ENCODE data around the gene SIGLEC1.

Gene SIGLEC1

DNA sequence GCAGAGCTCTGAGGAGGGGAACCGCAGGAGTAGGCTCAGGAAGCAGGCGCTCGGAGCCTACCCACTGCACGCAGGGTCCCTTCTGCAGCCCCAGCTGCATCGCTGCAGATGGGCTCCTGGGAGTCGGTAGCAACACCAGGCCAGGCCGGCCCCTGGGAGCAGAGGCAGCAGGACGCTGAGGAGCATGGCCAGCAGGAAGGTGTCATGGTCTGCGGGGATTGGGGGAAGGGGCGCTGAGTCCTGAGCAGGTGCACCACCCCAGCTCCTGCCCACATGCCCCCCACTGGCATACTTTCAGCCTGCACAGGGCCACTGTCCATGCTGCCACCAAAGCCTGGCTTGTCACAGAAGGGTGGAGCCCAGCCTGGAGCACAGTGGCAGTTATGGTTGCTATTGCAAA, 41.5 kb downstream of the SIGLEC1 start:
- H3K9me2 ChIP-seq (replicated peaks; ENCODE audit: low read depth, low read length): no peaks in the 10 kb centered on the region
- H3K4me3 ChIP-seq (ENCODE audit: low read length, poor library complexity, severe bottlenecking): no peak overlapping the region
- H3F3A ChIP-seq (ENCODE audit: low read depth): no peaks in the 10 kb centered on the region
- no peaks in the 10 kb centered on the region for H3K27me3 ChIP-seq (ENCODE audit: insufficient read depth, low read length, poor library complexity, severe bottlenecking)
- no peaks in the 10 kb centered on the region for H3K36me3 ChIP-seq (ENCODE audit: insufficient read depth, low read length)
- no peaks in the 10 kb centered on the region for H3K79me2 ChIP-seq (ENCODE audit: insufficient read depth, low read length)
- H3K9ac ChIP-seq (ENCODE audit: low read depth, low read length, poor library complexity, severe bottlenecking): no peak overlapping the region
- TF ChIP-seq EZH2phosphoT487 (IDR thresholded peaks at IDR 0.05; ENCODE audit: borderline replicate concordance): no peak
- TF ChIP-seq, protein P1, sequence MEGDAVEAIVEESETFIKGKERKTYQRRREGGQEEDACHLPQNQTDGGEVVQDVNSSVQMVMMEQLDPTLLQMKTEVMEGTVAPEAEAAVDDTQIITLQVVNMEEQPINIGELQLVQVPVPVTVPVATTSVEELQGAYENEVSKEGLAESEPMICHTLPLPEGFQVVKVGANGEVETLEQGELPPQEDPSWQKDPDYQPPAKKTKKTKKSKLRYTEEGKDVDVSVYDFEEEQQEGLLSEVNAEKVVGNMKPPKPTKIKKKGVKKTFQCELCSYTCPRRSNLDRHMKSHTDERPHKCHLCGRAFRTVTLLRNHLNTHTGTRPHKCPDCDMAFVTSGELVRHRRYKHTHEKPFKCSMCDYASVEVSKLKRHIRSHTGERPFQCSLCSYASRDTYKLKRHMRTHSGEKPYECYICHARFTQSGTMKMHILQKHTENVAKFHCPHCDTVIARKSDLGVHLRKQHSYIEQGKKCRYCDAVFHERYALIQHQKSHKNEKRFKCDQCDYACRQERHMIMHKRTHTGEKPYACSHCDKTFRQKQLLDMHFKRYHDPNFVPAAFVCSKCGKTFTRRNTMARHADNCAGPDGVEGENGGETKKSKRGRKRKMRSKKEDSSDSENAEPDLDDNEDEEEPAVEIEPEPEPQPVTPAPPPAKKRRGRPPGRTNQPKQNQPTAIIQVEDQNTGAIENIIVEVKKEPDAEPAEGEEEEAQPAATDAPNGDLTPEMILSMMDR (conservative IDR thresholded peaks at IDR 0.05; ENCODE audit: low read length): no peak
- H3K4me2 ChIP-seq (ENCODE audit: low read depth, low read length, poor library complexity, severe bottlenecking): no peak overlapping the region
- no peaks in the 10 kb centered on the region for H4K20me1 ChIP-seq (ENCODE audit: insufficient read depth, low read length, poor library complexity, severe bottlenecking)
- no peaks in the 10 kb centered on the region for H3K9me3 ChIP-seq (ENCODE audit: insufficient read depth, low read depth, low read length)
- H2AFZ ChIP-seq (ENCODE audit: low read length): no peak overlapping the region
- H3K4me1 ChIP-seq (ENCODE audit: insufficient read depth, low read length, poor library complexity, severe bottlenecking): peaks cover 10% of the 10 kb centered on the region

DNA sequence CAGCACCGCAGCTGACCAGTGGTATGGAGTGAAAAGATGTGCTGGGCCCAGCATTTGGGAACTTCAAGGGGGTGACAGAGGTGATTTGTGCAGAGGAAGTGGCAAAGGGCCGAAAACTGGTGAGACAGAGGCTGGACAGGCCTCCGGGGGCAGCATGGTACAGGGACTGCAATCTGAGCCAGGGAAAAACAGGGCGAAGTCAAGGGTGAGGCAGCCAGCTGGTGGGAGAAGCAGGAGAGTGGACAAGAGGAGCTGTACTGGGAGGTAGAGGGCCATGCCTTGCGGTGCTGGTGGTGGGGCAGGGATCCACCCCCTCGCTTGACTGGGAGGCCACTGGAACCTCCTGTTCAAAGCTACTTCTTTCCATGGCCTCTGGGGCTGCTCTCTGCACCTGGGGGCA, 41.9 kb downstream of the SIGLEC1 start:
- no peaks in the 10 kb centered on the region for H3K79me2 ChIP-seq (ENCODE audit: insufficient read depth, low read length)

DNA sequence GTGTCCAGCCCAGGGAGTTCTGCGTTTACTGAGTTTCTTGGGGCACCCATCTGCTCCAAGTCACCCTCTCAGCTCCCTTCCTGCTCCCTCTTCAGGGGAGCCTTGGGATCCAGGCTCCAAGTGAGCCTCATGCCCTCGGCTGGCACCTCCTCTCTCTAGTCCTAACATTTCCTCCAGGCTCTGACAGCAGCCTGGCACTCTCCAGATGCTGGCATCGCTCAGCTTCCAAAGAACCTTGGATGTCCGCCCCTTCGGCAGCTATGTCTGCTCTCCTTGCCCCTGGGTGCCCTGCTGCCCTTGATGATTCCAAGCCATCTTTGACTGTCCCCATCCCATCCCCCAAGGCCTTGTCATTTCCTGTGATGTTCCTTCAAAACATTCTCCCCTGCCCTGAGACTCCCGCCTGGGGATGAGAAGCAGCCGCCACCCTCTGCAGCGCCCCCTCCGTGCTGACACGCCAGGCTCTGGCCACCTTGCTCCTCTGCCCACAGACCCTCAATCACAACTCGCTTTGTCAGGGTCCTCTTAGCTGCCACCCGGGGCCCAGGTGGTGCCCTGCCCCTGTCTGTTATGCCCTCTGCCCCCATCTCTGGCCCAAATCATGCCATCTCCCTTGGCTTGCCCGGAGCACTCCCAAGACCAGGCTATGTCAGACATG, 42.6 kb downstream of the SIGLEC1 start:
- H3F3A ChIP-seq (ENCODE audit: low read depth): no peaks in the 10 kb centered on the region
- TF ChIP-seq, protein P1 (conservative IDR thresholded peaks at IDR 0.05; ENCODE audit: low read length): no peak
- TF ChIP-seq EZH2phosphoT487 (IDR thresholded peaks at IDR 0.05; ENCODE audit: borderline replicate concordance): no peak
- H4K20me1 ChIP-seq (ENCODE audit: insufficient read depth, low read length, poor library complexity, severe bottlenecking): no peaks in the 10 kb centered on the region
- H3K4me1 ChIP-seq (ENCODE audit: insufficient read depth, low read length, poor library complexity, severe bottlenecking): peaks cover 17% of the 10 kb centered on the region
- H3K4me3 ChIP-seq (ENCODE audit: low read length, poor library complexity, severe bottlenecking): no peak overlapping the region
- H3K9me3 ChIP-seq (ENCODE audit: insufficient read depth, low read depth, low read length): no peaks in the 10 kb centered on the region
- H3K9ac ChIP-seq (ENCODE audit: low read depth, low read length, poor library complexity, severe bottlenecking): no peak overlapping the region
- no peaks in the 10 kb centered on the region for H3K9me2 ChIP-seq (replicated peaks; ENCODE audit: low read depth, low read length)
- H3K79me2 ChIP-seq (ENCODE audit: insufficient read depth, low read length): no peaks in the 10 kb centered on the region
- H3K4me2 ChIP-seq (ENCODE audit: low read depth, low read length, poor library complexity, severe bottlenecking): no peak overlapping the region
- H2AFZ ChIP-seq (ENCODE audit: low read length): no peak overlapping the region
- H3K27me3 ChIP-seq (ENCODE audit: insufficient read depth, low read length, poor library complexity, severe bottlenecking): no peaks in the 10 kb centered on the region
- H3K36me3 ChIP-seq (ENCODE audit: insufficient read depth, low read length): no peaks in the 10 kb centered on the region

More for the DNA sequence above, 41.9 kb downstream of the SIGLEC1 start:
- H3K4me3 ChIP-seq (ENCODE audit: low read length, poor library complexity, severe bottlenecking): no peak overlapping the region
- H3K4me2 ChIP-seq (ENCODE audit: low read depth, low read length, poor library complexity, severe bottlenecking): no peak overlapping the region
- TF ChIP-seq, protein P1 (conservative IDR thresholded peaks at IDR 0.05; ENCODE audit: low read length): peak; percentile 57
- TF ChIP-seq EZH2phosphoT487 (IDR thresholded peaks at IDR 0.05; ENCODE audit: borderline replicate concordance): no peak
- no peaks in the 10 kb centered on the region for H3K9me2 ChIP-seq (replicated peaks; ENCODE audit: low read depth, low read length)
- no peaks in the 10 kb centered on the region for H4K20me1 ChIP-seq (ENCODE audit: insufficient read depth, low read length, poor library complexity, severe bottlenecking)
- no peaks in the 10 kb centered on the region for H3K36me3 ChIP-seq (ENCODE audit: insufficient read depth, low read length)
- H3K4me1 ChIP-seq (ENCODE audit: insufficient read depth, low read length, poor library complexity, severe bottlenecking): peaks cover 14% of the 10 kb centered on the region
- no peaks in the 10 kb centered on the region for H3K9me3 ChIP-seq (ENCODE audit: insufficient read depth, low read depth, low read length)
- no peak overlapping the region for H2AFZ ChIP-seq (ENCODE audit: low read length)
- H3F3A ChIP-seq (ENCODE audit: low read depth): no peaks in the 10 kb centered on the region
- no peak overlapping the region for H3K9ac ChIP-seq (ENCODE audit: low read depth, low read length, poor library complexity, severe bottlenecking)
- H3K27me3 ChIP-seq (ENCODE audit: insufficient read depth, low read length, poor library complexity, severe bottlenecking): no peaks in the 10 kb centered on the region
